GM19035 (cell line): Measurements from ENCODE around the gene LMNTD2.

Source experiments
- ATAC-seq: cut with Tn5 transposase; IDR thresholded peaks from one replicate; pipeline ENCODE4 v1.9.1; 2021; ENCODE audit not compliant: unreplicated experiment

LMNTD2 gene

DNA sequence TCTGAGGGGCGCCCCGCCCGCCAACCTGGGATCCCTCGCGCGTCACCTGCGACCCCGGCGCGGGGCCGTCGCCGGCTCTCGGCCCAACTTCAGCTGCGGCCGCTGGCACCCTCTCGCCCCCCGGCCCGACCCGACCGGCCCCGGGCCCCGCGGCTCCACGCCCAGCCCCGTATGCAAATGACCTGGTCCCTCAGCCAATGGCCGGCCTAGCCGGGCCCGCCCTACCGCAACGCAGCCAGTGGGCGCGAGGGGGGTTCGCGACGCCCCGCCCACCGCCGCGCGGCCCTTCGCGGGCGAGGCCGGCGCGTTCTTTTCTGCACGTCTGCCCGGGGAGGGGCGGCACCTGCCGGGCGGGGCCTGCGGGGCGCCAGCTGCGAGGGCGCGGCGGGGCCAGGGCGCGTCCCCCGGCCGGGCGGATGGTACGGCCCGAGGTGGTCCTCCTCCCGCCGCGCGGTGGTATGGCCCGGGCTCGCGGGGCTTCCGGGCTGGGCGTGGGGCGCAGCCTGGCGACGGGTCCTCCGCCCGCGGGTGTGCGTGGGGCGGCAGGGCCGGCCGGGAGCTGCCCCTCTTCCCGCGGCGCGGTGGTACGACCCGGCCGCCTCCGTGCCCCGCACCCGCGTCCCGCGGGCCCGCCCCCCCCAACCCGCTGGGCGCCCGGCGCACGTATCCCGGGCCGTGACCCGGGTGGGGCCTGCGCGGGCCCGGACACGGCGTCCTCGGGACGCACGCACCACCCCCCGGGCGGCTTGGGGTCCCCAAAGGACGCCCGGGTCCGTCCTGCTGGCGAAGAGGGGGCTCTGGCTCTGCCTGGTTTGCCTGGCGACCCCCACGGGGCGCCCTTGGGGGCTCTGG lies 8.0 kb upstream of the LMNTD2 start:
- peak; percentile 89 for ATAC-seq

- ATAC-seq, result no peak
These were observed 7.2 kb upstream of the LMNTD2 start for GRCh38 chr11:567629-568292.

- no peak for ATAC-seq
These were observed 6.6 kb upstream of the LMNTD2 start for GRCh38 chr11:567011-567628.

- no peak for ATAC-seq
These were observed 5.5 kb upstream of the LMNTD2 start for GRCh38 chr11:565921-566509.

DNA sequence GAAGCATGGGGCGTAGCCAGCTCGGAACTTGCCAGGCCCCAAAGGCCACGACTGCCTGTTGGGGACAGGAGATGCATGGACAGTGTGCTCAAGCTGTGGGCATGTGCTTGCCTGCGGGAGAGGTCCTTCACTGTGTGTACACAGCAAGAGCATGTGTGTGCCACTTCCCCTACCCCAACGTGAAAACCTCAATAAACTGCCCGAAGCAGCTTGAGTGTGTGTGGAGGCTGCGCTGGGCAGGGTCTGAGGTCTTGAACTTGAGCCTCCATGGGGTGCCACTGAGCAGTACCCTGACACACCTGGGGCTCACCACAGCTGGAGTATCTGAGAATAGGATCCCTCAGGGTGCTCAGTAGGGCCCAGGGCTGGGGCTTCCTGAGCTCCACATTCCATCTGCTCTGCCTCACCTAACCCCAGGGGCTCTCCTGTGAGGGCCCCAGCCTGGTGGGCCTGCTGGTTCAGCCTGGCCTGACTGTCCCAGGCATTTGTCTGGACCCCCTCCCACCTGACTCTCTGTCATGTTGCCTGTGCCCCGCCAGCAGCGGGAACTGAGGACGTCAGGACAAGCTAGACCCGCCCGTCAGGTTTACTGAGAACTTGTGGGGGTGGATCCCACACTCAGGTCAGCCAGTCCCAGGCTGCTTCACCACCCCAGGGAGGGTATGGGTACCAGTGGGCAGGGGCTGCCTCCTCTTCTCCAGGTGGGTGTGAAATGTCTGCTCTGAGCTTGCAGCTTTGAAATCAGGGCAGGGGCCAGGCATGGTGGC lies 3.5 kb upstream of the LMNTD2 start:
- ATAC-seq, result no peak

DNA sequence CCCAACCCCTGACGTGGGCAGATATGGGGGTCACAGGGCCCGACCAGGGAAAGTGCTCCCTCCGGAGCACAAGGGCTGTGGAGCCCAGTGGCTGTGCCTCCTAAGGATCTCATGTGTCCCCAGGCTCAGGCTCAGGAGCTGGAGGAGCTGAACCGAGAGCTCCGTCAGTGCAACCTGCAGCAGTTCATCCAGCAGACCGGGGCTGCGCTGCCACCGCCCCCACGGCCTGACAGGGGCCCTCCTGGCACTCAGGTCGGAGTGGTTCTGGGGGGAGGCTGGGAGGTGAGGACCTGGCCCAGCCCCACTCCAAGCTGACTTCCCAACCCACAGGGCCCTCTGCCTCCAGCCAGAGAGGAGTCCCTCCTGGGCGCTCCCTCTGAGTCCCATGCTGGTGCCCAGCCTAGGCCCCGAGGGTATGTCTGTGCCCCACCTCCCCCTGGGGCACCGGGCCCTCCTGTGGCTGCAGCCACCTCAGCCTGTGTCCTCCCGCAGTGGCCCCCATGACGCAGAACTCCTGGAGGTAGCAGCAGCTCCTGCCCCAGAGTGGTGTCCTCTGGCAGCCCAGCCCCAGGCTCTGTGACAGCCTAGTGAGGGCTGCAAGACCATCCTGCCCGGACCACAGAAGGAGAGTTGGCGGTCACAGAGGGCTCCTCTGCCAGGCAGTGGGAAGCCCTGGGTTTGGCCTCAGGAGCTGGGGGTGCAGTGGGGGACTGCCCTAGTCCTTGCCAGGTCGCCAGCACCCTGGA lies 2.7 kb upstream of the LMNTD2 start:
- ATAC-seq, result no peak

DNA sequence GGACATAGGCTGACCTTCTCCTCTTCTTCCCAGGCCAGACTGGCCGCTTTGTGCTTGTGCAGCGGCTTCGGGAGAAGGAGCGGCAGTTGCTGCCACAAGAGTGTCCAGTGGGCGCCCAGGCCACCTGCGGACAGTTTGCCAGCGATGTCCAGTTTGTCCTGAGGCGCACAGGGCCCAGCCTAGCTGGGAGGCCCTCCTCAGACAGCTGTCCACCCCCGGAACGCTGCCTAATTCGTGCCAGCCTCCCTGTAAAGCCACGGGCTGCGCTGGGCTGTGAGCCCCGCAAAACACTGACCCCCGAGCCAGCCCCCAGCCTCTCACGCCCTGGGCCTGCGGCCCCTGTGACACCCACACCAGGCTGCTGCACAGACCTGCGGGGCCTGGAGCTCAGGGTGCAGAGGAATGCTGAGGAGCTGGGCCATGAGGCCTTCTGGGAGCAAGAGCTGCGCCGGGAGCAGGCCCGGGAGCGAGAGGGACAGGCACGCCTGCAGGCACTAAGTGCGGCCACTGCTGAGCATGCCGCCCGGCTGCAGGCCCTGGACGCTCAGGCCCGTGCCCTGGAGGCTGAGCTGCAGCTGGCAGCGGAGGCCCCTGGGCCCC lies 1.6 kb upstream of the LMNTD2 start:
- ATAC-seq, result no peak

GRCh38 chr11:561148-562003 lies 838 bp upstream of the LMNTD2 start:
- ATAC-seq, result peak; percentile 37

DNA sequence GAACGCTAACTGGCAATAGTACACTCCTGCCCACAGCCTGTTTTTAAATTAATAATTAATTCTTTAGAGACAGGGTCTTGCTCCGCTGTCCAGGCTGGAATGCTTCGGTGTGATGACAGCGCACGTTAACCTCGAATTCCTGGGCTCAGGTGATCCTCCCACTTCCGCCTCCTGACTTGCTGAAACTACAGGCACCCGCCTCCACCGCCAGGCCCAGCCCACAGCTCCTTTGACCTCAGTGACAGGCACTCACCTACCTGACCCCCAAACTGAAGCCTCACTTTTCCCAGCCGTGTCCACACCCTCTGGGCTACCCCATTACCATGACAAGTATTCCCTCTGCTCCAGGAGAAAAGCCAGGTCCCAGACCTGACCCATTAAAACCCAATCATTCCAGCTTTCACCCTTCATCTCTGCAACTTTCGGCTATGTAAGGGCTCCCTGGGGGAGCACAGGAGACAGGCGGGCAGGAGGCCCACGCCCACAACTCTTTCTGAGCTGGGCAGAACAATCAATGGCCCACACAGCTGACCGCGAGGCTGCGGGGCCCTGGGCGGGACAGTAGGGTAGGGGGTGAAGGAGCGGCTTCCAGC lies 730 bp downstream of the LMNTD2 start:
- ATAC-seq, result no peak

DNA sequence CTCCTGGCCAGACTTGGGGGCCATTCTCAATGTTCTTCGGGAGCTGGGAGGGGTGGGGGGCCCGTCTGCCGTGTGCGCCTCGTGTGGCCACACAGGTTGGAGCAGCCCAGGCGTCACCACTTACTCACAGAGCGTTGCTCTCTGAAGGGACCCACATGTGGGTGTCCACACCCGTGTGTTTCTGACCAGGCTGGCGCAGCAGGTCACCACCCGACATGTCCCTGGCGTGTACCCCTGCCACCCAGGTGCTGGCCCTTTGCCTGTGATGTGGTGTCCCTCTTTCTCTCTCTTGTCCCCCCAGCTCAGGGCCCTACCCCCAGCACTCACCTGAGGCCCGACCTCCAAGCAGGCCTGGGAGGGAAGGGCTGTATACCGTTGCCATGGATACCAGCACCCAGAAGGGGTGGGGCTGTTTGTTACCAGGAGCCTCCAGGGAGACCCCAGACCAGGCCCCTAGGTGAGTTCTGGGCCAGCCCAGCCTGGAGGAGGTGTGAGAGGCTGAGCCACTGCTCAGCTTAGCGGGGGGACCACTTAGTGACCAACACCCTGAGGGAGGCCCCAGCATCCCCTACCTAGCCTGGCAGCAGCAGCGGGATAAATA lies 1.4 kb downstream of the LMNTD2 start:
- no peak for ATAC-seq

GRCh38 chr11:558503-558902 lies 2.0 kb downstream of the LMNTD2 start:
- no peak for ATAC-seq

- ATAC-seq, result no peak
These were observed 3.0 kb downstream of the LMNTD2 start for GRCh38 chr11:557328-558132.

GRCh38 chr11:556662-557256 lies 3.8 kb downstream of the LMNTD2 start:
- no peak for ATAC-seq

DNA sequence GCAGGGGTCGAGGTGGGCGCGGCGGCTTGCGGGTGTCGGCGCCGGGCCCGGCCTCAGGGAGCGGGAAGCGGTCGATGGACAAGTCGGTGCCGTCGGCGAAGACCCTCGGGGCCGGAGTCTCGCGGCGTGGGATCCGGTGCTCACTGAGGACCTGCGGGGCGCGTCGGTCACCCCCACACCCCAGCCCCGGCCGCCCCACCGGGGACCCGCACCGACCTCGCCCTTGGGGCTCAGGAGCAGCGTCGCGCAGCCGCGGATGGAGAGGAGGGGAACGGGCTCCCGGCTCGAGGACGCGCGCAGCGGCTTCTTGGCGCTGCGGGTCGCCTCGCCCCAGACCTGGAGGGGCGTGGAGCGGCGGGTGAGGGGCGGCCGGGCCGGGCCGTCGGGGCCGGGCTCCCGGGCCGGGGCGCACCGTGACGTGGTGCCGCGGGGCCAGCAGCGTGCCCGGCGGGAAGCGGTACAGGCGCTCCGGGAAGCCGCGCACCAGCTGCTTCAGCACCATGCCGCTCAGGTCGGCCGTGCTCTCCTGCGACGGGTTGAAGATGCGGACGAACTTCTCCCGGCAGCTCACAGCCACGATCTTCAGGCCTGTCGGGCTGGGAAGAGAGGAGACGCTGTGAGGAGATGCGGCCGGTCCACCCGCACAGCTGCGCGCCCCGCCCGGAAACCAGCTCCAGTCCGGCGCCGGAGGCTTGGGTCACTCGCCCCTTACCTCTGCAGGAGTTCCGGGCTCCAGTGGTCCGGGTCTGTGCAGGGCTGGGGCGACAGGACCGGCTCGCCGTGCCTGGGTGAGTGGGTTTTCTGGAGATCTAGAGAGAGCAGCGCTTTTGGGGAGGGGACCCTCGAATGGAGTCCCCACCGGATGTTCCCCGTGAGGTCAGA lies 4.5 kb downstream of the LMNTD2 start:
- ATAC-seq, result no peak

- ATAC-seq, result no peak
These were observed 5.2 kb downstream of the LMNTD2 start for GRCh38 chr11:555227-555779.
